ENCODE results near the gene CDHR3.

GRCh38 chr7:106045139-106045538, 82.1 kb downstream of the CDHR3 start:
- TF ChIP-seq CTCF (IDR thresholded peaks at IDR 0.05) (no peak), POLR2AphosphoS5 (IDR thresholded peaks at IDR 0.05) (no peak)

Measured in gastroesophageal sphincter (tissue), 3 donors.